CD4-positive, alpha-beta T cell treated with Interleukin-21 for 1 hour (primary cell): ENCODE data around the gene PRSS12.
"Not testable (repeated sequence)": the region's sequence is repeated elsewhere in the genome, so short reads cannot be mapped to it uniquely, and the experiment has no call there.

ENCODE experiments used
- DNase-seq: peaks from one replicate; pipeline ENCODE4 v3.0.0-alpha.2; 2020

PRSS12 gene

DNA sequence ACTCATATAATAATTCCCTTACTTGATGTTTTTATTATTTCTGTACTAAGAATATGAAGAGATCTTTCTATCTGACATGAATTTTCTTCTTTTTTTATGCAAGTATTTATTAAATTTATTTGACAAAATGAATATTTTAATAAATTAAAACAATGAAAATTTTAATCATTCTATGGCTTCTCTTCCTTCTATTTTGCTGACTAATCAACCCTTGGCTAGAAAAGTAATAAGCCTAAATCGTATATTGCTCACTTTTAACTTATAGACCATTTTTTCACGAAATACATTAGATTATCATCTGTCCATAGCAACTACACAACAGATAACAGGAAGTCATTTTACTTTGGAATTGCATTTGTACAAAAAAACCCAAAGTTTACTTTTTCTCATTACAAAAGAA lies 38.6 kb downstream of the PRSS12 start:
- no peak for DNase-seq

DNA sequence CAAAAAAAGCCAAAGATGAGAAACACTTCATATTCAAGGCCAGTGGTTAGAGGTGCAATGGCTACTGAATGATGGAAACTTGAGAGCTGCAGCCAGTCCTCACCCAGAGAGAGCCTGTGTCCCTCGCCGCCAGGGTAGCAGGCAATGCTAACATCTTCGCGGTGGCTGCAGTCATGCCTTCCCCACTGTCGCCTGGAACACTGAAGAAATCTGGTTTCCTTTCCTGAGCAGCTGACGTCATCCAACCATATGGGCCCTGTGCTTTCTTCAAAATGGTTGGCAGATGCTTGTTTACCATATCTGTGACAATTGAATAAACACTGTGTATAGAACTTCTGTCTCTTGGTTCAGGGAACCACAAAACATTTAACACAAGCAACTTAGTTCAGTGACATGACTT lies 39.7 kb downstream of the PRSS12 start:
- no peak for DNase-seq

DNA sequence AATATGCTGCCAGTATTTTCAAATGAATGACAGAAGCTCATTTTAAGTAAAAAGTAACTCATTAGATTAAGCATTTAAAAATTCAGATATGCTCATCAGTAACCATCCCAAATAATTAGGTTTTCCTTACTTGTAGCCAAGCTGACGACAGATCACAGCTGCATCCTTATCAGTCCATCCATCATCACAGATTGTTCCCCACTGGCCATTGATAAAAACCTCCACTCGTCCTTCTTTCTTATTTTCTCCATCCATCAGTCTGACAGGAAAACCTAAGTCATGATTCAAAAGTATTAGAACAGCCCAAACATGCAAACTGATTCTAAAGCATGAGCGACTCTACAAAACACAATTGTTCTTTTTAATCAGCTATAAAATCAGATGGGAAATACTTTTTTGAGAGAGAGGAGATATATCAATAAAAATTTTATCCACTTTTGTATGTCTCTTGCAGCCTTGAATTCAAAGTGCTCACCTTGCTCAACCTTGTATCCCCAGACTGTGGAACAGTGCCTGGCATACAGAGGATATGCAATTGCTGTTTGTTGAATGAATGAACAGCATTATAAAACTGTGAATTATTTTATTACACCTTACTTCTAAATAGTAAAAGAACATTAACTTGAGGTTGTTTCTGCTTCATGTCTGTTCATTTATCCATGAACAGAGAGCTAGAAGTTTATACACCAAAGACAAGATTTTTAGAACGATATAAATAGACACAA lies 44.3 kb downstream of the PRSS12 start:
- no peak for DNase-seq

DNA sequence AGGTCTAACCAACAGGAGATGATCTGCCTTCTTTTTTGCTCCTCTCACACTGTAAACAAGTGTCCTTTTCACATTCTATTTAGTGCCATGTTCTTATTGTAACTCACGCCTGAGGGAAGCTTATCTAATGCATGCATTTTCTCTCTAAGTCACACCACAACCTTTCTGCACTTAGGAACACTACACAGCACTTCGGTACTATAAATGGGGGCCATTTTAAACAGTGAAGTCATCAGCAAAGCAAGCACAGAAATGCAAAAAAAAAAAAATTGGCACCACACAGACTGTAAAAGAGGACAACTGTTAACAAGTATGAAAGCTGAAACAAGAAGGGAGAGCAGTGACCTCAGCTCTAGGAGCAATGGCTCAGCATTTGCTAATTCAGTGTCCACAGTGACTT lies 45.2 kb downstream of the PRSS12 start:
- DNase-seq, result no peak

GRCh38 chr4:118299619-118300018 lies 53.2 kb downstream of the PRSS12 start:
- not testable (repeated sequence) for DNase-seq

DNA sequence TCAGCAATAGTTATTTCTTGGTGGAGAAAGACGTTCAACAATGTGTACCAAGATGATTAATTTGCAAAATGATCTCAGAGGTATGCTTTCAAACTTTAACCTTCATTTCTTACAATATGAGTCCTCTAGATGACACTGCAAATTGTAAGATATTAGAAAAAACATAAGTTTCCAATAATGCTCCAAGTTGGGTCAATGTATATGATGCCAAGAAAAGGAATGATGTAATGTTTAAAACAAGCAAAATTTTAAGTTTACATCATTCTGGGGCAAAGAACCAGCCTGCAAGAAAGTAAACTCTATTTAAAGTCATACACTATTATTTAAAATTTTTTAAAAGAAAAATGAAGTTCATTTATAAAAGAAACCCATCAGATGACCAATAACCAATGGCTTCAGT lies 56.1 kb downstream of the PRSS12 start:
- no peak for DNase-seq

DNA sequence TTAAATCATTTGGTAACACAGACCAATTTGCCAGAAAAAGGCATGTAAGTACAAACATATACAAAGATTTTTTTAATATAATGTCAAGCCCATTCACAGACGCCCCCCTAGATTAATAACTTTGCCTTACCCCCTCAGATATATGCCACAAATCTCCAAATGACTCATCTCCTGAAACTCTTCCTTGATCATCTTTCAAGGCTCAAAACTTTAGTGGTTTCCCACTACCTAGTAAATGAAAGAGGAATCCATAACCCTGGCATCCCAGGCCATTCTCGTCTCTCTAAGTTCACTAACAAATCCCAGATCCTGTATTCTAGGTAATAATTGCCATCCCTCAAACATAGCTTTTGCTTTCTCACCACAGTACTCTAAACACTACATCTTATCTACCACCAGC lies 61.9 kb downstream of the PRSS12 start:
- no peak for DNase-seq

DNA sequence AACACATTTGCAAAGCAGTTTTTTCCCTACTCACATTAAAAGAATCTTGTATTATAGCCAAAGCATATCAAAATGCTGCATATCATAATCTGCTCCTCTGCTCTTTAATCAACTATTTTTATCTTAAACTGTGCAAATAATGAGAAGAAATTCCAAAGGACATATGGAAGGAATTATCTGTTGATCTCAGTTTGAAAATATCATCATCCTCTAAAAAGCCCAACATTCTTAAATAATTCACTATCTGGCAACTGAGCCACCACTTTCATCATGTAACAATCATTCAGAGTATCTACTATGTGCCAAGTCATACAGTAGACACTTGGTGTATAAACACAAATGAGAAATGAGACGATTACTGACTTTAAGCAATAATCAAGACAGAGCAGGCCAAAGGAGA lies 63.0 kb downstream of the PRSS12 start:
- DNase-seq, result no peak

- DNase-seq, result no peak
Measured at GRCh38 chr4:118287711-118288451, 64.9 kb downstream of the PRSS12 start.

- DNase-seq, result no peak
Measured at GRCh38 chr4:118286685-118287084, 66.1 kb downstream of the PRSS12 start.

GRCh38 chr4:118285931-118286330 lies 66.9 kb downstream of the PRSS12 start:
- no peak for DNase-seq

DNA sequence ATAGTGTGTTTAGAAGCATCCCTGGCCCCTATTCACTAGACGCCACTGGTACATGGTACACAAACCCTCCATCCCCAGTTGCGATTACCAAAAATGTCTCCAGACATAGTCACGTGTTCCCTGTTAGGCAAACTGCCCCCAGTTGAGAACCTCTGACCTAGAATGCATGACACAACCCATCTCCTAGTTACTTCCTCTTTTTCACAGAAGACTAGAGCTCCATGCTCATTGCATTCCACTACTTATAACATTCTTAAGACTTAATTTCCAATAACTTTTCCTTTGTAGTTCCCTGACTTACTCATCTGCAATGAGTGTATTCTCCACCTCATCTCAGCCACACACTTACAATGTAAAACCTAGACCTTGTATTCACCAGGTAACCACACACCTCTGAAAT lies 68.6 kb downstream of the PRSS12 start:
- DNase-seq, result no peak

- DNase-seq, result no peak
Measured at GRCh38 chr4:118282692-118283091, 70.1 kb downstream of the PRSS12 start.

- DNase-seq, result no peak
Measured at GRCh38 chr4:118281611-118282442, 71.0 kb downstream of the PRSS12 start.

- peak; percentile 61 for DNase-seq
Measured at GRCh38 chr4:118280501-118281218, 72.1 kb downstream of the PRSS12 start.

GRCh38 chr4:118279920-118280432 lies 72.8 kb downstream of the PRSS12 start:
- no peak for DNase-seq

- peak; percentile 44 for DNase-seq
Measured at GRCh38 chr4:118279328-118279727, 73.5 kb downstream of the PRSS12 start.

GRCh38 chr4:118278473-118279274 lies 74.1 kb downstream of the PRSS12 start:
- DNase-seq, result peak; percentile 98

- DNase-seq, result no peak
Measured at GRCh38 chr4:118277243-118277642, 75.6 kb downstream of the PRSS12 start.

DNA sequence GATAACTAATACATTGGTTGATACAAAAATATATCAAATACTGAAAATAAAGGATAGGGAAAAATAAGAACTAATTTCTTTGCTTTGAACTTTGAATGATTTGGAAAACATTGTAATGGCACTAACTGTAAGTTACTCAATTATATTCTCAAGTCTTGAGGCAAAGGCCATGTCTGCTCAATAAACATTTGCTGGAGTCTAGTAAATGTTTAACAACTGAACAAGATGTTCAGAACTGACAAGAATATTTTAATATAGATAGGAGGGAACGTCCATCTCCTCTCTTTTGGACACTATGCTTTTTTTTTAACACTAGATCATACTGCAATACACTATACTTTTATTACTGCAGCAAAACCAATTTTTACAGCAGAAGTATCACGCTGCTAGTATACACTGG lies 76.2 kb downstream of the PRSS12 start:
- no peak for DNase-seq

GRCh38 chr4:118273642-118274041 lies 79.2 kb downstream of the PRSS12 start:
- no peak for DNase-seq

DNA sequence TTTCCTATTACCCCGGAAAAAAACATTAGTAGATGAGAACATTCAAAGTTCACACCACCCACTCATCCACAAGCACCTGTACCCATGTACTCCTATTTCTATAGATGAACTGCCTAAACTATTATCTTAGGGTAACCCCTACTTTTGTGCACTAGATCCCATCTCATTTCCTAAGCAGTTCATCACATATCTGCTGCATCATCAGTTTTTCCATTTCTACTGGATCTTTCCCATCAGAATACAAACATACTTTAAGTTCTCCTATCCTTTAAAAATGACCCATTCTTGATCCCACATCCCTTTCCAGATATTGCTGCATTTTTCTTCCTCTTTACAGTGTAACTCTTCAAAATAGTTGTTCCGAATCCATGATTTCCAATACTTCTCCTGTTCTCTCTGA lies 81.0 kb downstream of the PRSS12 start:
- DNase-seq, result no peak
